22Rv1 (cell line): ENCODE data around the gene FHOD3.

Experiments used
- CTCF ChIP-seq: fragments of 450-650 bp; IDR thresholded peaks from 2 replicates; pipeline ENCODE4 v1.5.1; 2017; ENCODE audit warnings: mild to moderate bottlenecking
- ZFX ChIP-seq: fragments of 450-650 bp; IDR thresholded peaks from 2 replicates; pipeline ENCODE4 v1.6.1; 2017; ENCODE audit warnings: antibody characterized with exemption, borderline replicate concordance

- TF ChIP-seq CTCF = no peak
- no peak for TF ChIP-seq ZFX
Measured at GRCh38 chr18:36392164-36392978, 94.9 kb downstream of the FHOD3 start.
